ENCODE results near the gene C1orf87. TPM values are rescaled to one million over a fixed set of nuclear protein-coding genes. Genes with fewer than 3 reads are reported as not detected.
A peak's percentile ranks its signal among the peaks of the same experiment; 100 is the strongest.

The C1orf87 gene
- total and polyA plus RNA-seq, 2 donors (not counting 3 experiments of a cell fraction or from before 2014, with no cell fraction given), result not detected

GRCh38 chr1:60101516-60101915 is 27.9 kb upstream of the C1orf87 start:
- POLR2A ChIA-PET, result no interaction called here
- no TSS peak for BruUV-seq (replicated peaks)
- dilution Hi-C loops (cut with MboI; ENCODE audit: extremely low pct_ligation_motif_present, low sequenced_read_pairs), result no loop called here

GRCh38 chr1:60091195-60091715 is 17.7 kb upstream of the C1orf87 start:
- Histone ChIP-seq H3K27ac (ENCODE audit: insufficient read depth, low read depth, low read length) (no peak overlapping the region), H2AFZ (ENCODE audit: low read depth, low read length) (no peak overlapping the region), H3K4me2 (ENCODE audit: insufficient read depth, low read length) (no peak overlapping the region), H3K4me3 (replicated peaks in 1 of 3; ENCODE audit: insufficient read depth in 1 of 3, low read depth in 1 of 3, low read length in 3 of 3) (no peak overlapping the region), H3K4me1 (ENCODE audit: control insufficient read depth, extremely low read depth, insufficient read depth, low read length) (no peaks in the 10 kb centered on the region), H4K20me1 (replicated peaks; ENCODE audit: control insufficient read depth, extremely low read depth, insufficient read depth, low read length) (no peaks in the 10 kb centered on the region), H3K79me2 (ENCODE audit: control insufficient read depth, insufficient read depth, low read length) (no peaks in the 10 kb centered on the region), H3K9ac (replicated peaks; ENCODE audit: extremely low read depth, insufficient read depth, low read length) (no peak overlapping the region), H3K27me3 (ENCODE audit: control insufficient read depth in 2 of 2, insufficient read depth in 2 of 2, low read length in 2 of 2) (no peaks in the 10 kb centered on the region), H3K9me3 (replicated peaks; ENCODE audit: control insufficient read depth, insufficient read depth, low read length) (no peaks in the 10 kb centered on the region), H3K36me3 (ENCODE audit: control insufficient read depth in 2 of 2, extremely low read depth in 1 of 2, insufficient read depth in 2 of 2, low read length in 2 of 2) (no peaks in the 10 kb centered on the region), H3K9me1 (replicated peaks; ENCODE audit: control insufficient read depth, extremely low read depth, insufficient read depth, low read length) (no peaks in the 10 kb centered on the region)
- ChIA-PET CTCF (no interaction called here), POLR2A (no interaction called here)
- DNase-seq (ENCODE audit: low read depth, low spot score) (no peak), FAIRE-seq (no peak)
- no TSS peak for BruUV-seq (replicated peaks)
- intact Hi-C loops (cut with micrococcal nuclease) (no loop called here), dilution Hi-C loops (cut with MboI; ENCODE audit: extremely low pct_ligation_motif_present, low sequenced_read_pairs) (no loop called here)
- no peak for TF ChIP-seq MAX (IDR thresholded peaks at IDR 0.05; ENCODE audit: insufficient read depth, insufficient read length)
- TF ChIP-seq JUN (IDR thresholded peaks at IDR 0.05; ENCODE audit: borderline replicate concordance, insufficient read depth, insufficient read length, low read depth), result no peak
- no peak for TF ChIP-seq EZH2 (IDR thresholded peaks at IDR 0.05; ENCODE audit: borderline replicate concordance, low read depth, low read length, severe bottlenecking)
- TF ChIP-seq FOS (IDR thresholded peaks at IDR 0.05; ENCODE audit: borderline replicate concordance, insufficient read depth, low read length), result no peak
- TF ChIP-seq CTCF (IDR thresholded peaks at IDR 0.05; ENCODE audit: extremely low read depth in 1 of 2, insufficient read depth in 1 of 2, low read depth in 1 of 2, low read length in 2 of 2), result no peak
- no peak for TF ChIP-seq POLR2AphosphoS5 (IDR thresholded peaks at IDR 0.05; ENCODE audit: insufficient read depth, low read depth, low read length)
- no peak for TF ChIP-seq MYC (IDR thresholded peaks at IDR 0.05; ENCODE audit: low read depth, low read length)
- no peak for TF ChIP-seq POLR2A (IDR thresholded peaks at IDR 0.05; ENCODE audit: low read depth, low read length)
- TF ChIP-seq GATA2 (IDR thresholded peaks at IDR 0.05; ENCODE audit: insufficient read depth, insufficient read length, low read depth, low read length), result no peak

More at GRCh38 chr1:60101516-60101915, 27.9 kb upstream of the C1orf87 start:
- H3K4me1 ChIP-seq (ENCODE audit: control insufficient read depth, extremely low read depth, insufficient read depth, low read length), result peaks cover 12% of the 10 kb centered on the region
- peak overlapping the region; percentile 21 for H3K4me2 ChIP-seq (ENCODE audit: insufficient read depth, low read length)
- peak; percentile 6 for TF ChIP-seq JUN (IDR thresholded peaks at IDR 0.05; ENCODE audit: borderline replicate concordance, insufficient read depth, insufficient read length, low read depth)
- no peak for TF ChIP-seq POLR2A (IDR thresholded peaks at IDR 0.05; ENCODE audit: low read depth, low read length)
- peak; percentile 77 for TF ChIP-seq GATA2 (IDR thresholded peaks at IDR 0.05; ENCODE audit: insufficient read depth, insufficient read length, low read depth, low read length)
- TF ChIP-seq FOS (IDR thresholded peaks at IDR 0.05; ENCODE audit: borderline replicate concordance, insufficient read depth, low read length), result peak; percentile 62
- peak; percentile 40 for TF ChIP-seq POLR2AphosphoS5 (IDR thresholded peaks at IDR 0.05; ENCODE audit: insufficient read depth, low read depth, low read length)
- DNase-seq (ENCODE audit: low read depth, low spot score) (peak; percentile 68), FAIRE-seq (peak; percentile 91)
- no peaks in the 10 kb centered on the region for H4K20me1 ChIP-seq (replicated peaks; ENCODE audit: control insufficient read depth, extremely low read depth, insufficient read depth, low read length)
- CTCF ChIA-PET, result interaction anchor here (1.7 kb wide), 1 partner anchor 9 kb away, joined by 8 read pairs; no protein-coding TSS in a partner anchor
- H3K36me3 ChIP-seq (ENCODE audit: control insufficient read depth in 2 of 2, extremely low read depth in 1 of 2, insufficient read depth in 2 of 2, low read length in 2 of 2), result no peaks in the 10 kb centered on the region
- H3K9ac ChIP-seq (replicated peaks; ENCODE audit: extremely low read depth, insufficient read depth, low read length), result no peak overlapping the region
- H3K79me2 ChIP-seq (ENCODE audit: control insufficient read depth, insufficient read depth, low read length), result no peaks in the 10 kb centered on the region
- no peaks in the 10 kb centered on the region for H3K27me3 ChIP-seq (ENCODE audit: control insufficient read depth in 2 of 2, insufficient read depth in 2 of 2, low read length in 2 of 2)
- intact Hi-C loops (cut with micrococcal nuclease), result no loop called here
- H3K4me3 ChIP-seq (replicated peaks in 1 of 3; ENCODE audit: insufficient read depth in 1 of 3, low read depth in 1 of 3, low read length in 3 of 3), result no peak overlapping the region
- peak overlapping the region; percentile 41 for H3K27ac ChIP-seq (ENCODE audit: insufficient read depth, low read depth, low read length)
- peak overlapping the region; percentile 66 for H2AFZ ChIP-seq (ENCODE audit: low read depth, low read length)
- no peaks in the 10 kb centered on the region for H3K9me3 ChIP-seq (replicated peaks; ENCODE audit: control insufficient read depth, insufficient read depth, low read length)
- no peaks in the 10 kb centered on the region for H3K9me1 ChIP-seq (replicated peaks; ENCODE audit: control insufficient read depth, extremely low read depth, insufficient read depth, low read length)

Data from endothelial cell of umbilical vein (primary cell).